Activated naive CD4-positive, alpha-beta T cell treated with anti-CD3 and anti-CD28 coated beads for 36 hours (primary cell): ENCODE measurements around the gene IFI27L2. TPM values are rescaled to one million over a fixed set of nuclear protein-coding genes. Genes with fewer than 3 reads are reported as not detected.

ENCODE experiments used
- CTCF ChIA-PET: fragments of 350-600 bp; sonication (Branson Sonifier 250); formaldehyde crosslinking; loops from one replicate; lab custom pipeline; 2021; ENCODE audit warnings: antibody characterized with exemption; lab: Charles Lee
- DNase-seq: peaks from one replicate; pipeline ENCODE4 v3.0.0-alpha.2; 2020
- H3K27ac Mint-ChIP-seq: one replicate; pipeline ENCODE4 v1.8.0; 2021; ENCODE audit warnings: mild to moderate bottlenecking, mixed read lengths
- H3K27me3 Mint-ChIP-seq: one replicate; pipeline ENCODE4 v1.8.0; 2021; ENCODE audit warnings: low read depth, mixed read lengths
- H3K36me3 Mint-ChIP-seq: one replicate; pipeline ENCODE4 v1.8.0; 2021; ENCODE audit warnings: low read depth, mixed read lengths
- H3K4me1 Mint-ChIP-seq: one replicate; pipeline ENCODE4 v1.8.0; 2021; ENCODE audit warnings: low read depth, mixed read lengths
- H3K4me3 Mint-ChIP-seq: one replicate; pipeline ENCODE4 v1.8.0; 2021; ENCODE audit warnings: mild to moderate bottlenecking, moderate library complexity, mixed read lengths
- H3K9me3 Mint-ChIP-seq: one replicate; pipeline ENCODE4 v1.8.0; 2021; ENCODE audit warnings: mixed read lengths
- intact Hi-C: fragments of 100-400 bp; cut with micrococcal nuclease; formaldehyde crosslinking; loops from one replicate; pipeline ENCODE4 v1.15.1; 2023
- total RNA-seq, 2 experiments: library from RNA; stranded (reverse); gene quantifications; one replicate each; pipeline ENCODE4 v1.2.3, GENCODE V29; 2021

IFI27L2 gene
- total RNA-seq, 2 experiments from 2014 or later = 67.0 to 73.4 TPM

GRCh38 chr14:94111276-94112095 lies 17.9 kb downstream of the IFI27L2 start:
- Mint-ChIP-seq H3K4me1 (no peaks in the 10 kb centered on the region), H3K27me3 (no peaks in the 10 kb centered on the region), H3K9me3 (no peaks in the 10 kb centered on the region), H3K36me3 (no peaks in the 10 kb centered on the region), H3K4me3 (no peak overlapping the region), H3K27ac (no peak overlapping the region)
- intact Hi-C loops = no loop called here
- no peak for DNase-seq
- CTCF ChIA-PET = interaction anchor here (1.4 kb wide), 1 partner anchor 74 kb away, joined by 7 read pairs; no protein-coding TSS in a partner anchor

- no peak within 1 kb of the TSS for H3K27ac Mint-ChIP-seq
- no peak for DNase-seq
- H3K9me3 Mint-ChIP-seq = no peaks in the 10 kb centered on the region
- H3K4me3 Mint-ChIP-seq = no peak within 1 kb of the TSS
- no peaks in the 10 kb centered on the region for H3K27me3 Mint-ChIP-seq
- CTCF ChIA-PET = interaction anchor here (1.4 kb wide), 1 partner anchor 73 kb away, joined by 7 read pairs; no protein-coding TSS in a partner anchor
- intact Hi-C loops = no loop called here
- H3K4me1 Mint-ChIP-seq = no peaks in the 10 kb centered on the region
- no peaks in the 10 kb centered on the region for H3K36me3 Mint-ChIP-seq
Observed at GRCh38 chr14:94110552-94111181, 18.7 kb downstream of the IFI27L2 start, which contains the start of gene IFI27. TSS of gene IFI27 (plus strand) at chr14:94110736.

GRCh38 chr14:94109915-94110250 lies 19.5 kb downstream of the IFI27L2 start:
- no peaks in the 10 kb centered on the region for H3K27me3 Mint-ChIP-seq
- no peak overlapping the region for H3K4me3 Mint-ChIP-seq
- H3K36me3 Mint-ChIP-seq = no peaks in the 10 kb centered on the region
- H3K9me3 Mint-ChIP-seq = no peaks in the 10 kb centered on the region
- CTCF ChIA-PET = interaction anchor here (1.2 kb wide), 1 partner anchor 27 kb away, joined by 3 read pairs; no protein-coding TSS in a partner anchor
- DNase-seq = no peak
- no peak overlapping the region for H3K27ac Mint-ChIP-seq
- H3K4me1 Mint-ChIP-seq = no peaks in the 10 kb centered on the region
- intact Hi-C loops = no loop called here

- H3K27ac Mint-ChIP-seq = no peak overlapping the region
- H3K36me3 Mint-ChIP-seq = no peaks in the 10 kb centered on the region
- no peak for DNase-seq
- H3K27me3 Mint-ChIP-seq = no peaks in the 10 kb centered on the region
- H3K4me3 Mint-ChIP-seq = no peak overlapping the region
- no peaks in the 10 kb centered on the region for H3K4me1 Mint-ChIP-seq
- intact Hi-C loops = no loop called here
- no peaks in the 10 kb centered on the region for H3K9me3 Mint-ChIP-seq
- CTCF ChIA-PET = interaction anchor here (1.0 kb wide), 1 partner anchor 40 kb away, joined by 3 read pairs; no protein-coding TSS in a partner anchor
Observed at GRCh38 chr14:94104731-94105130, 24.7 kb downstream of the IFI27L2 start.

- intact Hi-C loops = no loop called here
- no peaks in the 10 kb centered on the region for H3K4me1 Mint-ChIP-seq
- no peak overlapping the region for H3K4me3 Mint-ChIP-seq
- DNase-seq = no peak
- CTCF ChIA-PET = interaction anchor here (1.0 kb wide), 1 partner anchor 39 kb away, joined by 3 read pairs; no protein-coding TSS in a partner anchor
- H3K36me3 Mint-ChIP-seq = no peaks in the 10 kb centered on the region
- no peak overlapping the region for H3K27ac Mint-ChIP-seq
- H3K27me3 Mint-ChIP-seq = no peaks in the 10 kb centered on the region
- H3K9me3 Mint-ChIP-seq = no peaks in the 10 kb centered on the region
Observed at GRCh38 chr14:94103554-94104150, 25.8 kb downstream of the IFI27L2 start.

GRCh38 chr14:94102768-94103482 lies 26.5 kb downstream of the IFI27L2 start:
- no peaks in the 10 kb centered on the region for H3K4me1 Mint-ChIP-seq
- intact Hi-C loops = no loop called here
- CTCF ChIA-PET = no interaction called here
- H3K27me3 Mint-ChIP-seq = no peaks in the 10 kb centered on the region
- no peak overlapping the region for H3K4me3 Mint-ChIP-seq
- H3K27ac Mint-ChIP-seq = no peak overlapping the region
- no peaks in the 10 kb centered on the region for H3K36me3 Mint-ChIP-seq
- no peak for DNase-seq
- H3K9me3 Mint-ChIP-seq = no peaks in the 10 kb centered on the region

GRCh38 chr14:94101748-94102147 lies 27.7 kb downstream of the IFI27L2 start:
- Mint-ChIP-seq H3K4me1 (no peaks in the 10 kb centered on the region), H3K4me3 (no peak overlapping the region), H3K9me3 (no peaks in the 10 kb centered on the region), H3K27ac (no peak overlapping the region), H3K36me3 (no peaks in the 10 kb centered on the region), H3K27me3 (no peaks in the 10 kb centered on the region)
- CTCF ChIA-PET = interaction anchor here (0.6 kb wide), 1 partner anchor 90 kb away, joined by 3 read pairs; no protein-coding TSS in a partner anchor
- no peak for DNase-seq
- intact Hi-C loops = no loop called here

GRCh38 chr14:94100847-94101246 lies 28.6 kb downstream of the IFI27L2 start:
- no peak overlapping the region for H3K27ac Mint-ChIP-seq
- CTCF ChIA-PET = interaction anchor here (1.2 kb wide), 1 partner anchor 36 kb away, joined by 3 read pairs; no protein-coding TSS in a partner anchor
- no peaks in the 10 kb centered on the region for H3K36me3 Mint-ChIP-seq
- intact Hi-C loops = no loop called here
- no peaks in the 10 kb centered on the region for H3K27me3 Mint-ChIP-seq
- H3K4me1 Mint-ChIP-seq = no peaks in the 10 kb centered on the region
- DNase-seq = no peak
- H3K9me3 Mint-ChIP-seq = no peaks in the 10 kb centered on the region
- H3K4me3 Mint-ChIP-seq = no peak overlapping the region

GRCh38 chr14:94099006-94099405 lies 30.4 kb downstream of the IFI27L2 start:
- H3K27ac Mint-ChIP-seq = no peak overlapping the region

GRCh38 chr14:94098326-94098992 lies 30.9 kb downstream of the IFI27L2 start:
- Mint-ChIP-seq H3K36me3 (no peaks in the 10 kb centered on the region), H3K4me1 (no peaks in the 10 kb centered on the region), H3K9me3 (no peaks in the 10 kb centered on the region), H3K27me3 (no peaks in the 10 kb centered on the region), H3K27ac (no peak overlapping the region), H3K4me3 (no peak overlapping the region)
- CTCF ChIA-PET = no interaction called here
- intact Hi-C loops = no loop called here
- no peak for DNase-seq

More at GRCh38 chr14:94099006-94099405, 30.4 kb downstream of the IFI27L2 start:
- H3K9me3 Mint-ChIP-seq = no peaks in the 10 kb centered on the region
- no peak for DNase-seq
- no peaks in the 10 kb centered on the region for H3K27me3 Mint-ChIP-seq
- intact Hi-C loops = no loop called here
- CTCF ChIA-PET = no interaction called here
- H3K4me3 Mint-ChIP-seq = no peak overlapping the region
- no peaks in the 10 kb centered on the region for H3K4me1 Mint-ChIP-seq
- no peaks in the 10 kb centered on the region for H3K36me3 Mint-ChIP-seq

GRCh38 chr14:94097091-94097490 lies 32.3 kb downstream of the IFI27L2 start:
- intact Hi-C loops = no loop called here
- DNase-seq = no peak
- H3K27me3 Mint-ChIP-seq = no peaks in the 10 kb centered on the region
- H3K9me3 Mint-ChIP-seq = no peaks in the 10 kb centered on the region
- H3K4me3 Mint-ChIP-seq = no peak overlapping the region
- no peaks in the 10 kb centered on the region for H3K36me3 Mint-ChIP-seq
- H3K27ac Mint-ChIP-seq = no peak overlapping the region
- CTCF ChIA-PET = no interaction called here
- H3K4me1 Mint-ChIP-seq = no peaks in the 10 kb centered on the region
